Adrenal gland (tissue), 12 donors: ENCODE results near the gene MMEL1. TPM values are rescaled to one million over a fixed set of nuclear protein-coding genes. Genes with fewer than 3 reads are reported as not detected.

ENCODE experiments used
- DNase-seq, 7 donors: peaks; one replicate each; pipeline ENCODE4 v3.0.0-alpha.2; 2019 to 2020
- H3K27ac ChIP-seq, 5 donors: fragments of 200-600 bp; sonication (generic) in 4 of 5; 1 replicate in 3 of 5; 2 replicates in 2 of 5; pipeline versions ENCODE4 v1.5.1 to v1.8.0; 2016 to 2020; ENCODE audit warnings: mild to moderate bottlenecking in 1 of 5
- H3K27me3 ChIP-seq: fragments of 200-600 bp; 2 replicates; pipeline ENCODE4 v1.8.0; 2021
- H3K36me3 ChIP-seq, 2 donors: fragments of 200-600 bp; replicated peaks in 1 of 2; 1 replicate in 1 of 2; 2 replicates in 1 of 2; pipeline versions ENCODE4 v1.5.1 to v1.8.0; 2018 to 2022
- H3K4me1 ChIP-seq, 2 donors: fragments of 200-600 bp; replicated peaks in 1 of 2; 1 replicate in 1 of 2; 2 replicates in 1 of 2; pipeline versions ENCODE4 v1.5.1 to v1.8.0; 2018 to 2021
- H3K4me3 ChIP-seq, 4 donors: fragments of 200-600 bp; sonication (generic) in 3 of 4; one replicate each; pipeline ENCODE4 v1.5.1; 2016 to 2018
- H3K9me3 ChIP-seq, 3 donors: fragments of 200-600 bp; sonication (generic) in 1 of 3; replicated peaks in 1 of 3; 1 replicate in 2 of 3; 2 replicates in 1 of 3; pipeline versions ENCODE4 v1.5.1 to v1.8.0; 2016 to 2021
- POLR2A ChIP-seq, 2 donors: fragments of 450-650 bp; IDR thresholded peaks; one replicate each; pipeline ENCODE4 v1.6.1; 2017; ENCODE audit warnings: antibody characterized with exemption in 2 of 2, mild to moderate bottlenecking in 2 of 2, moderate library complexity in 1 of 2
- WGBS, 4 donors: extraction: QIAGEN DNeasy Blood & Tissue Kit in 2 of 4; methylation state at CpG; one replicate each; pipeline versions ENCODE4 v1.1.5 to v1.1.7; 2013 to 2017; 5-methylcytosine and 5-hydroxymethylcytosine counted together
- intact Hi-C, 2 donors: fragments of 100-400 bp; cut with DNase I; formaldehyde crosslinking; loops; one replicate each; pipeline versions ENCODE4 v1.14.1 to v1.15.0; 2022 to 2023
- polyA plus RNA-seq, 3 donors: library from polyadenylated mRNA; stranded (reverse); fragments of 200-250 nt in 2 of 3; fragments of 350-450 nt in 1 of 3; fragmentation: Illumina TruSeq in 1 of 3; extraction: RNeasy Lipid Tissue Mini Kit (QIAGEN cat#74804) in 1 of 3; gene quantifications; one replicate each; pipeline ENCODE4 v1.2.3, GENCODE V29; 2013 to 2014
- total RNA-seq, 9 donors: library from RNA; depleted of rRNA in 4 of 9; stranded (reverse); fragments of >200 nt in 4 of 9; fragments of 120-200 nt in 1 of 9; fragmentation: NEBNext Ultra II Directional in 1 of 9; extraction: Animal tissue kit (Norgen Biotek cat#: 25700) in 1 of 9; gene quantifications; one replicate each; pipeline versions ENCODE4 v1.1.0 to v1.2.4, GENCODE V29; 2013 to 2023
- TF ChIP-seq, protein P1 (sequence below), 6 experiments: fragments of 450-650 bp in 4 of 6; fragments of 200-600 bp in 2 of 6; sonication (generic) in 1 of 6; IDR thresholded peaks; 1 replicate in 5 of 6; 2 replicates in 1 of 6; pipeline versions ENCODE4 v1.5.1 to v1.8.0; 2016 to 2021; ENCODE audit warnings: antibody characterized with exemption in 6 of 6, mild to moderate bottlenecking in 2 of 6, moderate library complexity in 1 of 6
- donor health status: healthy with polysubstance abuse.
- donor health status: Bipolar disorder and iron deficiency.
- donor health status: DM: yes; HTN: yes; CAD: no.
- donor health status: DM: no; HTN: no; CAD: no.
- donor health status: DM: no; HTN: no; CAD: no.
- donor health status: DM: yes; HTN: yes; CAD: no.

Gene MMEL1
- total and polyA plus RNA-seq, 12 donors = 0.30 to 8.2 (median 2.6) TPM

DNA sequence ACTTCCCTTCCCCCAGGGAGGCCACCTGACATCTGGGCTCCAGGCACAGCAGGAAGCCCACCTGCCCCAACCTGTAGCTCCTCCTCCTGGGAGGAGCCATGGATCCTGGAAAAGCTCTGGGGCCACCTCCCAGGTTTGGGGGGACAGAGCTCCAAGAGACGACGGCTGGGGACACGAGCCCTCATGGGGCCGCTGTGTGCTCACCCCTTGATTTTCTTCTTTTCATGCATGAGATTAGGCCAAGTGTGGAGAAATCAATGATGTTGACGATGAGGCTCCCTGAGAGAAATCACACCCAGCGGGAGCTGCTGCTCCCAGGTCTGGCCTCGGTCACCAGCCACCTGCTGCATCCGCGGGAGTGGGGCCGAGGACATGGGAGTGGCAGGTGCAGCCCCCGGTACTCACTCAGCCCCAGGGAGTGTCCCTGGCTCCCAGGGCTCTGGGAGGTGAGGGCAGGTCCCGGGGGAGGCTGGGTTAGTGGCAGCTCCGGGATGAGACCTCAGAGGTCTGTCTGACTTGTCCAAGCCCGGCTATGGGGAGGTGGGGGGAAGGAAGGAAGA is 67.9 kb downstream of the MMEL1 start:
- intact Hi-C loops = no loop called here
- Histone ChIP-seq H3K27me3 (no peaks in the 10 kb centered on the region), H3K9me3 (no peaks in the 10 kb centered on the region), H3K27ac (no peak overlapping the region), H3K4me1 (no peaks in the 10 kb centered on the region), H3K36me3 (peaks cover 0 to 19% of the 10 kb centered on the region in 2 donors), H3K4me3 (no peak overlapping the region)
- no peak for DNase-seq
- TF ChIP-seq POLR2A (IDR thresholded peaks at IDR 0.05) = no peak
- TF ChIP-seq, protein P1, sequence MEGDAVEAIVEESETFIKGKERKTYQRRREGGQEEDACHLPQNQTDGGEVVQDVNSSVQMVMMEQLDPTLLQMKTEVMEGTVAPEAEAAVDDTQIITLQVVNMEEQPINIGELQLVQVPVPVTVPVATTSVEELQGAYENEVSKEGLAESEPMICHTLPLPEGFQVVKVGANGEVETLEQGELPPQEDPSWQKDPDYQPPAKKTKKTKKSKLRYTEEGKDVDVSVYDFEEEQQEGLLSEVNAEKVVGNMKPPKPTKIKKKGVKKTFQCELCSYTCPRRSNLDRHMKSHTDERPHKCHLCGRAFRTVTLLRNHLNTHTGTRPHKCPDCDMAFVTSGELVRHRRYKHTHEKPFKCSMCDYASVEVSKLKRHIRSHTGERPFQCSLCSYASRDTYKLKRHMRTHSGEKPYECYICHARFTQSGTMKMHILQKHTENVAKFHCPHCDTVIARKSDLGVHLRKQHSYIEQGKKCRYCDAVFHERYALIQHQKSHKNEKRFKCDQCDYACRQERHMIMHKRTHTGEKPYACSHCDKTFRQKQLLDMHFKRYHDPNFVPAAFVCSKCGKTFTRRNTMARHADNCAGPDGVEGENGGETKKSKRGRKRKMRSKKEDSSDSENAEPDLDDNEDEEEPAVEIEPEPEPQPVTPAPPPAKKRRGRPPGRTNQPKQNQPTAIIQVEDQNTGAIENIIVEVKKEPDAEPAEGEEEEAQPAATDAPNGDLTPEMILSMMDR (IDR thresholded peaks at IDR 0.05) = no peak
- WGBS, 4 donors = 52 to 61% (median 57%) methylated on average over 5 to 14 of the region's 14 CpGs

DNA sequence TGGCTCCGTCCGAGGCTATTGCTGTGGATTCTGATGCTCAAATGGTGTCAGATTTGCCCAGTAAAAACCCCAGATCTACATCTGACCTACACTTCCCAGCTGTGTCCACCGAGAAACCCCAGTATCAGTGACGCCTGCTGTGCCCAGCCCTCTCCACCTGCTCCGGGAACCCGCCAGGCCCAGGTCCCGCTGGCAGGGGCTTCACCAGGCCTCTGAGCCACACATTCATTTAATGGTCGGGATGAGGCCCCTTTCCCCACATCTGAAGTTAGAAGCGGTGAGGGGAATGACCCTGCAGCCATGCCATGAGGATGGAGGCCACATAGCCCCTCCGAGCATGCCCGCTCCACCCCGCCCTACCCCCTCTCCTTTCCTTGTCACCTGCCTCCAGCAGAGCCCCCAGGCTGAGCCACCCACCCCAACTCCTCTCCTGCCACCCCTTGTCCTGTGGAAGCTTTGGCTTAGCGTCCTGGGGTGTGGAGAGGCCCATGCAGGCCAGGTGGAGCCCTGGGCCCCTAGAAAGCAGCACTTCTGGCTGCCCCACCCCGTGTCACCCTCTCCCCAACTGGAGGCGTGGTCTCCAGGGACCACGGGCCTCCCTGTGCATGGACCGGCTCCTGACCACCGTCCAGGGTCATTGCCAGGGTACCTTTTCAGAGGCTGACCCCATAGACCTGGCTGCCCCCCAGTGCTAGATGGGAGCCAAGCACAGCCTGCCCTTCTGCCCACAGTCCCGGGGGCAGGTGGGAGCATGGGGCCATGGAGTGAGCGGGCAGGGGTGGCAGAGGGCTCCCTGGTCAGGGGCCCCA is 68.6 kb downstream of the MMEL1 start:
- H3K36me3 ChIP-seq = peaks cover 0 to 21% of the 10 kb centered on the region in 2 donors
- WGBS, 4 donors = 72 to 82% (median 79%) methylated on average over 4 to 20 of the region's 20 CpGs
- intact Hi-C loops = no loop called here
- TF ChIP-seq POLR2A (IDR thresholded peaks at IDR 0.05) = no peak
- TF ChIP-seq, protein P1 (IDR thresholded peaks at IDR 0.05) = no peak
- no peaks in the 10 kb centered on the region for H3K27me3 ChIP-seq
- H3K4me3 ChIP-seq = no peak overlapping the region
- no peak overlapping the region for H3K27ac ChIP-seq
- no peaks in the 10 kb centered on the region for H3K9me3 ChIP-seq
- no peak for DNase-seq
- no peaks in the 10 kb centered on the region for H3K4me1 ChIP-seq

DNA sequence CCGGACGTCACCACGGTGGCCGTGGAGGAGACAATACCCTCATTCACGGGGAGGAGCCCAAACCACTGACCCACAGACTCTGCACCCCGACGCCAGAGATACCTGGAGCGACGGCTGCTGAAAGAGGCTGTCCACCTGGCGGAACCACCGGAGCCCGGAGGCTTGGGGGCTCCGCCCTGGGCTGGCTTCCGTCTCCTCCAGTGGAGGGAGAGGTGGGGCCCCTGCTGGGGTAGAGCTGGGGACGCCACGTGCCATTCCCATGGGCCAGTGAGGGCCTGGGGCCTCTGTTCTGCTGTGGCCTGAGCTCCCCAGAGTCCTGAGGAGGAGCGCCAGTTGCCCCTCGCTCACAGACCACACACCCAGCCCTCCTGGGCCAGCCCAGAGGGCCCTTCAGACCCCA is 69.6 kb downstream of the MMEL1 start:
- no peak for DNase-seq
- intact Hi-C loops = no loop called here
- no peak overlapping the region for H3K4me3 ChIP-seq
- H3K27me3 ChIP-seq = no peaks in the 10 kb centered on the region
- TF ChIP-seq, protein P1 (IDR thresholded peaks at IDR 0.05) = no peak
- no peak for TF ChIP-seq POLR2A (IDR thresholded peaks at IDR 0.05)
- peaks cover 0 to 30% of the 10 kb centered on the region in 2 donors for H3K36me3 ChIP-seq
- H3K9me3 ChIP-seq = no peaks in the 10 kb centered on the region
- 88 to 96% (median 91%) methylated on average over 14 to 18 of the region's 18 CpGs for WGBS, 4 donors
- peaks cover 0 to 3% of the 10 kb centered on the region in 2 donors for H3K4me1 ChIP-seq
- H3K27ac ChIP-seq = no peak overlapping the region

DNA sequence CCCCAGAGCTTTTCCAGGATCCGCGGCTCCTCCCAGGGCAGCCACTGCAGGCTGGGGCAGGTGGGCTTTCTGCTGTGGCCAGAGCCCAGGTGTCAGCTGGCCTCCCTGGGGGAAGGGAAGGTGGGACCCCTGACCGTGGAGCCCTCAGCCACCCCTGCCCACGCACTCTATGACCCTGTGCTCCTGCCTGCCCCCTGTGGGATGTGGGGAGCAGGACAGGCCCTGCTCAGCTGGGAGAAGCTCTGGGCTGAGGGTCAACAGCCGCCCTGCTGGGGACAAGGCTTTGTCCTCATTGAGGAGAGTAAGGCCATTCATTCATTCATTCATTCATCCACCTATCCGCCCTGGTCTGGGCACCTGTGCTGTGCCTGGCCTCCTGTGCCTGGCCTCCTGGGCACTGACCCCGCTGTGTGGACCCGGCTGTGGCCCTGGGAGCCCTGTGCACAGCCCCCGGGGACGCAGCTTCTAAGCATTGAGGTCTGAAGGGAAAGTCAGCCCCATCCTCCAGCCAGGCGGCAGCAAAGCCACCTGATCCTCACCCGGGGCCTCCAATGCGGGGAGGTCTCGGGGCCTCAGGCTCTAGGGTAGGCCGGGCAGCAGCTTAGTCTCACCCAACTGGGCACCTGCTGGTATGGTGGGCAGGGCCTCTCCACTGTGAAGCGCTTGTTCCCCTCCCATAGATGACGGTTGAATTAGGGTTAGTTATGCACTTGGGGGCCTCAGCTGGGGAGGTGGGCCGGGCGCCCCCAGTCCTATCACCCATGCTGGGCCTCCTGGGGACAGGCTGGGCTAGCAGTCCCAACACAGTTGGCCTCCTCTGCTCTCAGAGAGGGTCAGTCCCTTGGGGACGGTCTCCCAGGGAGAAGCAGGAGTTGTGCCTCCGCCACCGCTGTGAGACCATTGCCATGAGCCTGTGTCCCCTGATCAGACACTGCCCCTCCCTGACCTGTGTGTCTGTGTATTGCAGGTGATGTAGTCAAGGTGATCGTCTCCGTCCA is 70.6 kb downstream of the MMEL1 start:
- Histone ChIP-seq H3K4me3 (no peak overlapping the region), H3K27me3 (no peaks in the 10 kb centered on the region), H3K4me1 (peaks cover 3 to 13% of the 10 kb centered on the region in 2 donors), H3K9me3 (no peaks in the 10 kb centered on the region), H3K27ac (no peak overlapping the region), H3K36me3 (peaks cover 0 to 31% of the 10 kb centered on the region in 2 donors)
- no peak for DNase-seq
- intact Hi-C loops = no loop called here
- 87 to 94% (median 91%) methylated on average over 5 to 24 of the region's 24 CpGs for WGBS, 4 donors
- TF ChIP-seq, protein P1 (IDR thresholded peaks at IDR 0.05) = peak in 4 of 6 experiments; percentile 16 to 42 (median 28)
- no peak for TF ChIP-seq POLR2A (IDR thresholded peaks at IDR 0.05)
